ENCODE results near the gene PALM.
A peak's percentile ranks its signal among the peaks of the same experiment; 100 is the strongest.

The PALM gene

DNA sequence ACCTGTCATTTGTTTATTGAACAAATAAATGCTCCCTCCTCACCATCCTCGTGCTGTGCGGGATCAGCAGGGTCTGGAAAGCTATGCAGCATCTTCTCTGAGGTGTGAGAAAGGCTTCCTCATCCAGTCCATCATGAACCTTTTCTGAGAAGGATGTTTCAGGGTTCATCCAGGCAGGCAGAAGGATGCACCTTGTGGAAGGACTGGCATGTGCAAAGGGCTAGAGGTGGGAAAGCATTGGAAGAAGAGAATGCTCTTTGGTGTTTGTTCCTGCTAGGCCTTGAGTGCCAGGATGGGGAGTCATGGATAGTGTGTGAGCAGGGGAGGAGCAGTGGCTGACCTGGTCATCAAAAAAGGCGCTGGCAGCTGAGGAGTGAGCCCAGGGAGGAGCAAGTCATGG is 6.6 kb downstream of the PALM start:
- Histone ChIP-seq H2BK5ac (ENCODE audit: low read depth, low read length, poor library complexity) (no peak overlapping the region), H3K4me3 (ENCODE audit: low read depth, low read length) (no peak overlapping the region), H2BK12ac (ENCODE audit: low read length) (no peak overlapping the region), H3K27me3 (ENCODE audit: insufficient read depth, low read length) (no peaks in the 10 kb centered on the region), H2AK5ac (ENCODE audit: low read length) (no peak overlapping the region), H3K18ac (ENCODE audit: low read length) (no peak overlapping the region), H3K79me2 (ENCODE audit: control insufficient read depth, insufficient read depth, low read length, poor library complexity) (no peaks in the 10 kb centered on the region), H3K4me1 (ENCODE audit: control insufficient read depth in 1 of 2, insufficient read depth in 2 of 2, low read length in 2 of 2) (no peaks in the 10 kb centered on the region), H3K9ac (ENCODE audit: low read length) (no peak overlapping the region), H3K9me3 (ENCODE audit: insufficient read depth, low read depth, low read length) (peaks cover 8% of the 10 kb centered on the region), H3K23ac (ENCODE audit: low read length) (no peak overlapping the region), H4K91ac (ENCODE audit: low read depth, low read length) (no peak overlapping the region), H3K4me2 (ENCODE audit: low read length) (no peak overlapping the region), H2AFZ (ENCODE audit: insufficient read depth, low read length, poor library complexity) (no peak overlapping the region), H4K8ac (ENCODE audit: low read depth, low read length) (no peak overlapping the region), H3K36me3 (ENCODE audit: control insufficient read depth in 1 of 2, insufficient read depth in 2 of 2, low read length in 2 of 2) (peaks cover 2 to 4% of the 10 kb centered on the region in 2 experiments), H3K4ac (ENCODE audit: low read depth, low read length) (no peak overlapping the region), H2BK120ac (ENCODE audit: insufficient read depth, low read length, poor library complexity) (no peak overlapping the region), H4K12ac (ENCODE audit: low read depth, low read length) (no peak overlapping the region), H3K14ac (ENCODE audit: low read length) (no peak overlapping the region), H3K79me1 (ENCODE audit: low read length) (no peaks in the 10 kb centered on the region), H3K27ac (ENCODE audit: low read depth, low read length) (no peak overlapping the region)
- no peak for DNase-seq
- WGBS (ENCODE audit: extremely low coverage, insufficient coverage, insufficient read length), result no CpG with 5 or more reads among the region's 3 CpGs

DNA sequence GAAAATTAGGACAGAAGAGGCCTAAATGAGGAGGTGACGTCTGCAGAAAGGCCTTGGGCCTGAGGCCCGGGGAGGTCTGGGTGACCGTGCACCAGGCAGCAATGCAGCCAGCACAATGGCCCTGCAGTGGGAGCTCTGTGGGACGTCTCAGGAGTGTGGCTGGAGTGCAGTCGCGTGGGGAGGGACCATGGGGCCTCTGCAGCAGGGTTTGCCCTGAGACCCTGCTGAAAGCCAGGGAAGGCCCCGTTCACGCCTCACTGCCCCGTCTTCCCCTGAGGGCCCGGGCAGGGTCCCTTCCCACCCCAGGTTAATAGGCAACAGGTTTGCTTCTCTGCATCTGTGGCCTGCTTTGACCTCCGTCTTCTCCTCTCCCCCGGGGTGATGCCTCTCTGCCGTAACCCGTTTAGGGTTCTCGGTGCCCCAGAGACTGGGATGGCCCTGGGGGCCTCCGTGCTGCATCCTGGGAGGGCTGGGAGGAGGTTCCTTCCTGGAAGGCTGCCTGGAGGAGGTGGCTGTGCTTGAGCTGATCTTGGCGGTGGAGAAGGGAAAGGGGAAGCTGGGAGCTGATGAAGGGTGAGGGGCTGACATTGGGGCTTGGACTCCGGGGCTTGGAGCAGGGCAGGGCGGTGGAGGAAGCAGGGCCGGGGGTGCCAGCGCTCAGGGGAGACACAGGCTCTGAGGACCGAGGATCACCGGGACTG is 9.7 kb downstream of the PALM start:
- no peak overlapping the region for H2BK12ac ChIP-seq (ENCODE audit: low read length)

DNA sequence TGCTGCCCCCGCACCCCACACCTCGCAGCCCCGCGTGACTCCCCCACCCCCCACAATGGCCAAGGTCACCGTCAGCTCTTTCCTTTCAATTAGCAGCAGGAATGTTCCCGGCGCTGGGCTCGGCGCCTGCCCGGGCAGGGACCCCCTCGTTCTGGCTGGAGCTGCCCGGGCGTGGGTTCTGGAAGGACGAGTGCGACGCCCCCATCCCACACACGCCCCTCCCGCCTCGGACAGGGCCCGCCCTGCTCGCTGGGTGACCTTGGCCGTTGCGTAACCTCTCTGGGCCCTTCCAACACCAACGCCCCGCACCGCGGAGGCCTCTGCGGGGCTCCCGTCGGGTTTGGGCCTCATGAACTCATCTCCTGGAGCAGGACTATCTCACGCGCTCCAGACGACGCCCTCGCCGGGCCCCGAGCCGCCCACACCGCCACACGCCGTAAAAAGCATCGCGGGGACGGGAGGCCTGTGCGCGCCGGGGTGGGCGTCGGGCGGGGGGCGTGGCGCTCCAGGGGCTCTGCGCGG is 10.3 kb downstream of the PALM start:
- Histone ChIP-seq H3K14ac (ENCODE audit: low read length) (no peak overlapping the region), H3K79me1 (ENCODE audit: low read length) (no peaks in the 10 kb centered on the region), H3K4ac (ENCODE audit: low read depth, low read length) (no peak overlapping the region), H2BK5ac (ENCODE audit: low read depth, low read length, poor library complexity) (no peak overlapping the region), H3K79me2 (ENCODE audit: control insufficient read depth, insufficient read depth, low read length, poor library complexity) (no peaks in the 10 kb centered on the region), H3K27ac (ENCODE audit: low read depth, low read length) (no peak overlapping the region), H4K12ac (ENCODE audit: low read depth, low read length) (no peak overlapping the region), H2BK12ac (ENCODE audit: low read length) (no peak overlapping the region), H3K9ac (ENCODE audit: low read length) (no peak overlapping the region), H2AFZ (ENCODE audit: insufficient read depth, low read length, poor library complexity) (no peak overlapping the region), H3K18ac (ENCODE audit: low read length) (no peak overlapping the region), H3K36me3 (ENCODE audit: control insufficient read depth in 1 of 2, insufficient read depth in 2 of 2, low read length in 2 of 2) (peaks cover 0 to 4% of the 10 kb centered on the region in 2 experiments), H3K23ac (ENCODE audit: low read length) (no peak overlapping the region), H3K9me3 (ENCODE audit: insufficient read depth, low read depth, low read length) (peaks cover 8% of the 10 kb centered on the region), H3K4me3 (ENCODE audit: low read depth, low read length) (no peak overlapping the region), H3K4me2 (ENCODE audit: low read length) (no peak overlapping the region), H4K91ac (ENCODE audit: low read depth, low read length) (no peak overlapping the region), H4K8ac (ENCODE audit: low read depth, low read length) (no peak overlapping the region), H2AK5ac (ENCODE audit: low read length) (no peak overlapping the region), H2BK120ac (ENCODE audit: insufficient read depth, low read length, poor library complexity) (no peak overlapping the region), H3K4me1 (ENCODE audit: control insufficient read depth in 1 of 2, insufficient read depth in 2 of 2, low read length in 2 of 2) (no peaks in the 10 kb centered on the region), H3K27me3 (ENCODE audit: insufficient read depth, low read length) (no peaks in the 10 kb centered on the region)
- no CpG with 5 or more reads among the region's 54 CpGs for WGBS (ENCODE audit: extremely low coverage, insufficient coverage, insufficient read length)
- no peak for DNase-seq

More for the DNA sequence above, 9.7 kb downstream of the PALM start:
- H3K36me3 ChIP-seq (ENCODE audit: control insufficient read depth in 1 of 2, insufficient read depth in 2 of 2, low read length in 2 of 2), result peaks cover 0 to 4% of the 10 kb centered on the region in 2 experiments
- H2AK5ac ChIP-seq (ENCODE audit: low read length), result no peak overlapping the region
- no peak overlapping the region for H3K4ac ChIP-seq (ENCODE audit: low read depth, low read length)
- no peak overlapping the region for H3K14ac ChIP-seq (ENCODE audit: low read length)
- H2AFZ ChIP-seq (ENCODE audit: insufficient read depth, low read length, poor library complexity), result no peak overlapping the region
- H2BK120ac ChIP-seq (ENCODE audit: insufficient read depth, low read length, poor library complexity), result no peak overlapping the region
- H3K23ac ChIP-seq (ENCODE audit: low read length), result no peak overlapping the region
- no peak overlapping the region for H3K4me3 ChIP-seq (ENCODE audit: low read depth, low read length)
- H3K4me2 ChIP-seq (ENCODE audit: low read length), result no peak overlapping the region
- H4K12ac ChIP-seq (ENCODE audit: low read depth, low read length), result no peak overlapping the region
- no peaks in the 10 kb centered on the region for H3K4me1 ChIP-seq (ENCODE audit: control insufficient read depth in 1 of 2, insufficient read depth in 2 of 2, low read length in 2 of 2)
- no peak overlapping the region for H3K27ac ChIP-seq (ENCODE audit: low read depth, low read length)
- no CpG with 5 or more reads among the region's 23 CpGs for WGBS (ENCODE audit: extremely low coverage, insufficient coverage, insufficient read length)
- H3K9ac ChIP-seq (ENCODE audit: low read length), result no peak overlapping the region
- no peak overlapping the region for H4K8ac ChIP-seq (ENCODE audit: low read depth, low read length)
- no peak overlapping the region for H3K18ac ChIP-seq (ENCODE audit: low read length)
- H4K91ac ChIP-seq (ENCODE audit: low read depth, low read length), result no peak overlapping the region
- peaks cover 8% of the 10 kb centered on the region for H3K9me3 ChIP-seq (ENCODE audit: insufficient read depth, low read depth, low read length)
- no peak overlapping the region for H2BK5ac ChIP-seq (ENCODE audit: low read depth, low read length, poor library complexity)
- no peaks in the 10 kb centered on the region for H3K79me1 ChIP-seq (ENCODE audit: low read length)
- no peaks in the 10 kb centered on the region for H3K79me2 ChIP-seq (ENCODE audit: control insufficient read depth, insufficient read depth, low read length, poor library complexity)
- DNase-seq, result peak in 1 of 2 donors; percentile 25
- no peaks in the 10 kb centered on the region for H3K27me3 ChIP-seq (ENCODE audit: insufficient read depth, low read length)

DNA sequence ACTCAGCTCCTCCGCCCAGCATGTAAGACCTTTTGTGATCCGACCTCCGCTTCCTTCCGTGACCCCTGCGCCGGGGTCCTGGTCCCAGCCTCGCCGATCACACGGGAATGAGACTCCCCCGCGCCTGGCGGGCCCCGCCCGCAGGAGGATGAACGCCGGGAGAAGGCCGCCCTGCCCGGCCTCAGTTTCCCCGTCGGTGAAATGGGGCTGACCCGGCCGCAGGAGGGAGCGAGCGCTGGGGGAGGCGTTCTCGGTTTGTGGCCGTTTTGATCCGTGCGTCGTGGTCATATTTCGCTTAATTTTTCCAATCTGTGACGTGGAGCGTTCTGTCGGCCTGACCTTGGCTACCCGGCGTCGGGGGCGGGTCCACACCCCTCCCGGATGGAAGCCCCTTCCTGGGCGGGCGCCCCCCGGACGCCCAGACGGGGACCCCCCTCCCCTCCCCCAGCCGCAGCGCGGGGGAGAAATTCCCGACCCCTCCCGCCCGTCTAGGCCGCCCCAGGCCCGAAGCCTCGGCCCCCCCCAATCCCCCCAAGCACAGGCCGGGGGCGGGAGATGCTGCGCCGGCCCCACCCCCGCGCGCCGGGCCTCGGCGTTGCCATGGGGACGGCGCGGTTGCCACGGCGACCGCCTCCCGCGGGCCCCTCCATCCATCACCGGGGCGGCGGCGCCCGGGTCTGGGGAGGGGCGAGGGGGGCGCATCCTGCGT is 11.1 kb downstream of the PALM start:
- WGBS (ENCODE audit: extremely low coverage, insufficient coverage, insufficient read length), result no CpG with 5 or more reads among the region's 79 CpGs
- H4K12ac ChIP-seq (ENCODE audit: low read depth, low read length), result no peak overlapping the region
- H3K4me3 ChIP-seq (ENCODE audit: low read depth, low read length), result no peak overlapping the region
- no peaks in the 10 kb centered on the region for H3K79me1 ChIP-seq (ENCODE audit: low read length)
- H3K4me2 ChIP-seq (ENCODE audit: low read length), result no peak overlapping the region
- H2BK120ac ChIP-seq (ENCODE audit: insufficient read depth, low read length, poor library complexity), result no peak overlapping the region
- H3K18ac ChIP-seq (ENCODE audit: low read length), result no peak overlapping the region
- no peak for DNase-seq
- no peaks in the 10 kb centered on the region for H3K4me1 ChIP-seq (ENCODE audit: control insufficient read depth in 1 of 2, insufficient read depth in 2 of 2, low read length in 2 of 2)
- no peak overlapping the region for H2BK5ac ChIP-seq (ENCODE audit: low read depth, low read length, poor library complexity)
- H2BK12ac ChIP-seq (ENCODE audit: low read length), result no peak overlapping the region
- H3K79me2 ChIP-seq (ENCODE audit: control insufficient read depth, insufficient read depth, low read length, poor library complexity), result no peaks in the 10 kb centered on the region
- no peak overlapping the region for H3K23ac ChIP-seq (ENCODE audit: low read length)
- H3K9ac ChIP-seq (ENCODE audit: low read length), result no peak overlapping the region
- no peak overlapping the region for H4K8ac ChIP-seq (ENCODE audit: low read depth, low read length)
- H3K36me3 ChIP-seq (ENCODE audit: control insufficient read depth in 1 of 2, insufficient read depth in 2 of 2, low read length in 2 of 2), result peaks cover 0 to 4% of the 10 kb centered on the region in 2 experiments
- H3K4ac ChIP-seq (ENCODE audit: low read depth, low read length), result no peak overlapping the region
- H2AK5ac ChIP-seq (ENCODE audit: low read length), result no peak overlapping the region
- peaks cover 8% of the 10 kb centered on the region for H3K9me3 ChIP-seq (ENCODE audit: insufficient read depth, low read depth, low read length)
- H3K14ac ChIP-seq (ENCODE audit: low read length), result no peak overlapping the region
- H3K27me3 ChIP-seq (ENCODE audit: insufficient read depth, low read length), result no peaks in the 10 kb centered on the region
- H3K27ac ChIP-seq (ENCODE audit: low read depth, low read length), result no peak overlapping the region
- no peak overlapping the region for H4K91ac ChIP-seq (ENCODE audit: low read depth, low read length)
- H2AFZ ChIP-seq (ENCODE audit: insufficient read depth, low read length, poor library complexity), result no peak overlapping the region
